DOHH2 (cell line): Measurements from ENCODE around the gene CDC42SE2.

Source experiments
- EZH2phosphoT487 ChIP-seq: fragments of 200-600 bp; sonication (generic); IDR thresholded peaks from 2 replicates; pipeline ENCODE4 v1.6.1; 2017; ENCODE audit warnings: borderline replicate concordance, mild to moderate bottlenecking, antibody characterized with exemption, low read length, moderate library complexity, mixed read lengths
- TF ChIP-seq, protein P1 (sequence below): fragments of 200-600 bp; sonication (generic); IDR thresholded peaks from one replicate; pipeline ENCODE4 v1.5.1; 2014; ENCODE audit warnings: antibody characterized with exemption, mild to moderate bottlenecking, low read depth, low read length; ENCODE audit not compliant: poor library complexity, severe bottlenecking

DNA sequence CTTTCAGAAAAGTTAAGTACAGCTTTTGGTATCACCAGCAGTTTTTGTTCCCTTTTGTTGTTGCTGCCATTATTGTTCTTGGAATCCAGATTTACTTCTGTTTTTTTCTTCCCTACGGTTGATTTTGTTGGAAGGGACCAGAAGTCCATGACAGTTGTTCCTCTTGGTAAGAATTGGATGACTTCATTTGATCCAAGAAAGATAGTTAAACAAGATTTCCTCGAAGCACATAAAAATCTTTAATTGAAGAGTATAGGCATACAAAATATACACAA is 65.4 kb downstream of the CDC42SE2 start:
- TF ChIP-seq, protein P1, sequence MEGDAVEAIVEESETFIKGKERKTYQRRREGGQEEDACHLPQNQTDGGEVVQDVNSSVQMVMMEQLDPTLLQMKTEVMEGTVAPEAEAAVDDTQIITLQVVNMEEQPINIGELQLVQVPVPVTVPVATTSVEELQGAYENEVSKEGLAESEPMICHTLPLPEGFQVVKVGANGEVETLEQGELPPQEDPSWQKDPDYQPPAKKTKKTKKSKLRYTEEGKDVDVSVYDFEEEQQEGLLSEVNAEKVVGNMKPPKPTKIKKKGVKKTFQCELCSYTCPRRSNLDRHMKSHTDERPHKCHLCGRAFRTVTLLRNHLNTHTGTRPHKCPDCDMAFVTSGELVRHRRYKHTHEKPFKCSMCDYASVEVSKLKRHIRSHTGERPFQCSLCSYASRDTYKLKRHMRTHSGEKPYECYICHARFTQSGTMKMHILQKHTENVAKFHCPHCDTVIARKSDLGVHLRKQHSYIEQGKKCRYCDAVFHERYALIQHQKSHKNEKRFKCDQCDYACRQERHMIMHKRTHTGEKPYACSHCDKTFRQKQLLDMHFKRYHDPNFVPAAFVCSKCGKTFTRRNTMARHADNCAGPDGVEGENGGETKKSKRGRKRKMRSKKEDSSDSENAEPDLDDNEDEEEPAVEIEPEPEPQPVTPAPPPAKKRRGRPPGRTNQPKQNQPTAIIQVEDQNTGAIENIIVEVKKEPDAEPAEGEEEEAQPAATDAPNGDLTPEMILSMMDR: no peak
- no peak for TF ChIP-seq EZH2phosphoT487
